Astrocyte of the cerebellum (primary cell): ENCODE data around the gene GOT1.

Experiments
- DNase-seq: peaks from one replicate; pipeline ENCODE4 v3.0.0-alpha.2; 2011; ENCODE audit warnings: low read depth
- H3K4me3 ChIP-seq: 2 replicates; pipeline ENCODE4 v1.5.1; 2011; ENCODE audit warnings: mild to moderate bottlenecking, low read depth, low read length, moderate library complexity
- in situ Hi-C: cut with HindIII; loops from 2 replicates; pipeline ENCODE4 v1.10.0; 2017; ENCODE audit warnings: low sequenced_read_pairs
- TF ChIP-seq, protein P1 (sequence below): IDR thresholded peaks from 2 replicates; pipeline ENCODE4 v1.5.1; 2012; ENCODE audit warnings: low read length, low read depth, moderate library complexity, mild to moderate bottlenecking; ENCODE audit errors: missing control alignments

GOT1 gene

DNA sequence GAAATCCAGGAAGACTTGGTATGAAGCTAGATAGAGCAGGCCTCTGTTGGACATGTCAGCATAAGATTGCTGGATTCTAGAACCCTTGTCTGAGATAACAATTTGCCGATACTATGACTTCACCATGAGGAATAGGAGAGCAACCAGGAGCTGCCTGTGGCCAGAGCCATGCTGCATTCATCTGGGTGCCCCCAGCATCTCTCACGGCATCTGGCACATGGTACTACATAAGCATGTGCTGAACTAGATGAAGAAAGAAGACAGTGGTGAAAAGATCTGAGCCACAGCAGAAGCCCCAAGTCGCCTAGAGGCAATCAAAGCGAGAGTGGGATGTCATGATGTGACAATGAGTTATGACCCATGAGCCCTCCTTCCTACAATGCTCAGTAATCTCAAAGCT lies 19.5 kb downstream of the GOT1 start:
- H3K4me3 ChIP-seq = no peak overlapping the region
- in situ Hi-C loops = no loop called here
- DNase-seq = no peak
- TF ChIP-seq, protein P1, sequence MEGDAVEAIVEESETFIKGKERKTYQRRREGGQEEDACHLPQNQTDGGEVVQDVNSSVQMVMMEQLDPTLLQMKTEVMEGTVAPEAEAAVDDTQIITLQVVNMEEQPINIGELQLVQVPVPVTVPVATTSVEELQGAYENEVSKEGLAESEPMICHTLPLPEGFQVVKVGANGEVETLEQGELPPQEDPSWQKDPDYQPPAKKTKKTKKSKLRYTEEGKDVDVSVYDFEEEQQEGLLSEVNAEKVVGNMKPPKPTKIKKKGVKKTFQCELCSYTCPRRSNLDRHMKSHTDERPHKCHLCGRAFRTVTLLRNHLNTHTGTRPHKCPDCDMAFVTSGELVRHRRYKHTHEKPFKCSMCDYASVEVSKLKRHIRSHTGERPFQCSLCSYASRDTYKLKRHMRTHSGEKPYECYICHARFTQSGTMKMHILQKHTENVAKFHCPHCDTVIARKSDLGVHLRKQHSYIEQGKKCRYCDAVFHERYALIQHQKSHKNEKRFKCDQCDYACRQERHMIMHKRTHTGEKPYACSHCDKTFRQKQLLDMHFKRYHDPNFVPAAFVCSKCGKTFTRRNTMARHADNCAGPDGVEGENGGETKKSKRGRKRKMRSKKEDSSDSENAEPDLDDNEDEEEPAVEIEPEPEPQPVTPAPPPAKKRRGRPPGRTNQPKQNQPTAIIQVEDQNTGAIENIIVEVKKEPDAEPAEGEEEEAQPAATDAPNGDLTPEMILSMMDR = no peak

DNA sequence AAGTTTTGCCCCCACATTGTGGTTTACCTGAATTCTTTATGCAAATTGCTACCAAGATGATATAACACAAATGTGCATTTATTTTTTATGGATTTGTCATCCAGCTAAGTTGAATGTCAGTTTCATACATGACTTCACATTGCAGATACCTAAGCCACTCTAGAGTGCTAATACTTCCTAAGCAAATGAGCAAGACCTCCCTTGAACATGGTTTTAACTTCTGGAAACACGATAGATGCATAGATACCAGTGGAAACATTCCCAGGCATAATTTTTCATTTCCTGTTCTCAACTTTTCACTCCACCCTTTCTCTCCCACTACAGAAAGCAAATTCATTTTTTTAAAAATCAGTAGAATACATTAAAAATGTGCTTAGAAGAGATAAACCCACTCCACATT lies 20.3 kb downstream of the GOT1 start:
- H3K4me3 ChIP-seq = no peak overlapping the region
- TF ChIP-seq, protein P1 = no peak

DNA sequence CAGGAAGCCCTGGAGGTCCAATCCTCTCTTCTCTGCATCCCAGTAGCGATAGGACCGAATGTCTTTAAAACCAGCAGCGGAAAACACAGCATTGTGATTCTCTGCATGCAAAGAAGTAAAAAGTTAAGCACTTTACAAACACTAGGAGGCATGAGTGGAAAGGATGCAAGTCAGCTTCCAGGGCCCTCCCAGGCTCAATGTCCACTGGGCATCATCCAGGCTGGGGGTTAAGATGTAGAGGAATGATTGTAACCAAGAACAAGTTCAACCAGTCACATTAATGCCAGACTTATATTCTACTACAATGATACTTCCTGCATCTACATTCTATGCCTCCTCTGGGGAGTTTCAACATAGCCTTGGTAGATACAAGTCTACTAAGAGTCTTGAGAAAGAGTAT lies 24.3 kb downstream of the GOT1 start:
- in situ Hi-C loops = no loop called here
- no peak overlapping the region for H3K4me3 ChIP-seq
- TF ChIP-seq, protein P1 = no peak
- DNase-seq = no peak

More for the DNA sequence above, 20.3 kb downstream of the GOT1 start:
- in situ Hi-C loops = no loop called here
- DNase-seq = no peak

DNA sequence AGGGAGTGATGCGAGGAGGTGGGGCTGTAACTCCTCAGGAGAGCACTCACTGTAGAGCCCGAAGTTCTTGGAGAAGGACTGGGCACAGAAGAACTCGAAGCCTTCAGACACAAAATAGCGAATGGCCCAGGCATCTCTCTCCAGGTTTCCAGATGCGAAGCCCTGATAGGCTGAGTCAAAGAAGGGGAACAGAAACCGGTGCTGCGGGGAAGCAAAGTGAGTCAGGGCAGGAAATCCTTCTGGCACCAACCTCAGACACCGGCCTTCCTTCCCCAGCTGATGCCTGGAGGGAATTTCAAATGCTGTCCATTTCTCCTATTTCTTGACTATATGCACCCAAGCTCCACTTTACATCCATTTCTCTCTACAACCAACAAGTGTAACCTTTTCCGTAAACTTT lies 26.8 kb downstream of the GOT1 start:
- TF ChIP-seq, protein P1 = no peak
- in situ Hi-C loops = no loop called here
- no peak for DNase-seq

DNA sequence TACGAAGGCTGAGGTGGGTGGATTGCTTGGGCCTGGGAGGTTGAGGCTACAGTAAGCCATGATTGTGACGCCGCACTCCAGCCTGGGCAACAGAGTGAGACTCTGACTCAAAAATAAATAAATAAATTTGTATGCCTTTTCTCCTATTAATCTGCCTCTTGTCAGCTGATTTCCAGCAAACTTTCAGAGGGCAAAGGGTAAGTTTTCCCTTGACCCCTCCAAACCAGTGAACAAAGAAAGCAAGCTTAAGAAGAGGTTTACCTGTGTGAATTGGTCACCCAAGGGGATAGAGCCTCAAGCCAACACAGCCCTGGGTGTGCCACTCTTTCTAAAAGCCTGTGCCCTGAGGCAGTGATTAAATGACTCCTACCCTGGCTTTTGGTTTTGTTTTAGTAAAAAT lies 30.8 kb downstream of the GOT1 start:
- no peak for DNase-seq
- in situ Hi-C loops = no loop called here
- H3K4me3 ChIP-seq = no peak overlapping the region
- TF ChIP-seq, protein P1 = no peak

More for the DNA sequence above, 26.8 kb downstream of the GOT1 start:
- H3K4me3 ChIP-seq = no peak overlapping the region

DNA sequence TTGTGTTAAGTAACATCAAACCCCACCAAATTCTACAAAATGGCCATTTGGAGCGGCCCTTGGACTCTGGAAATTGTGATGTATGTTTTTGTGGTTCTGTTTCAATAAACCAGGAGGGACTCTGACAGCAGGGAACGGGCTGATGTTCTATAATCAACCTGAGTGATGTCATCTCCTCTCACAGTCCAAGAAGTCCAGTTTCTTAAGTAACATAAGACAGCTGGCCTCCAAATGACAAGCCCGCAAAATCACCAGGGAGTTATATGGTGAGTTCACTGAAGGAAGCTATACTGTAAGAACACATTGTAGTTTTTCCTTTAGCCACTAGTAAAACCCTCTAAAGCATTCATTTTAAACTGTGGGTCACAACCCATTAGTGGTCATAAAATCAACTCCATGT lies 34.0 kb downstream of the GOT1 start:
- in situ Hi-C loops = no loop called here
- TF ChIP-seq, protein P1 = no peak
- H3K4me3 ChIP-seq = no peak overlapping the region
- DNase-seq = no peak
